GM18499 (cell line): Measurements from ENCODE around the gene KNL1.
"Not testable (repeated sequence)": the region's sequence is repeated elsewhere in the genome, so short reads cannot be mapped to it uniquely, and the experiment has no call there.

ENCODE experiments used
- ATAC-seq: cut with Tn5 transposase; IDR thresholded peaks from one replicate; pipeline ENCODE4 v1.9.1; 2021; ENCODE audit warnings: moderate number of reproducible peaks; ENCODE audit not compliant: insufficient read depth, unreplicated experiment

KNL1 gene

DNA sequence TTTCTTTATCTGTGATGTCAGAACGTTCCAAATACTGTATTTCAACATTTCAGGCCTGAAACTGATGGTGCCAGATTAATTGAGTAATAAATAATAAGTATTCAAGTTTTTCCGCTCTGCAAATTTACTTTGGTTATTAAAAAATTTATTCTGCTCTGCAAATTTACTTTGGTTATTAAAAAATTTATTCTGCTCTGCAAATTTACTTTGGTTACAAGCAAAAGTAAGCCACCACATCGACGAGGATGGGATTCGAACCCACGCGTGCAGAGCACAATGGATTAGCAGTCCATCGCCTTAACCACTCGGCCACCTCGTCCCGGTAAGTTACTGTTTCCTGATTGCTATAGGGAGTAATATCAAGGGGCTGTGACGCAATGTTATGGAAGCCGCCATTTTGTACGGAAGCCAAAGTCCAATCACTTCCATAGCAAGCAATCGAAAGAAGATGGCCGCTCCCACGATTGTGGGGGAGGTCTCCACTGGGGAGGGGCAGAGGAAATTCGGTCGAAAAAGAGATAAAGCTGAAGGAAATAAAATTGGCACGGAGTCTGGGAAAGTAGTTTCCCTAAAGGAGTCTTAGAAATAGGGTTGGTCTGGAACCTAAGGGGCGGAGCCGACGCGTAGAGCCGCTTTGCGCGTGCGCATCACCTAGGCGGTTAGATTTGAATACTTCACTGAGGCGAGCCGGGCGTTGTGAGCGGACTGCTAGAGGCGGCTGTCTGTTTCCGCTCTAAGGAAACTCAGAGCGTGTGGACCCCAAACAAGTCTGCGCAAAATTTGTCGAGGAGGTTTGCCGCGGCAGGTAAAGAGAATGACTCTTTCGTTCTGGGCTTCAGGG, at the start of gene KNL1:
TSS of gene KNL1 (plus strand) at position 662 of the 841 bp plus-strand sequence. CDS start 8,683 bp downstream, outside the sequence.
- peak; percentile 40 for ATAC-seq

DNA sequence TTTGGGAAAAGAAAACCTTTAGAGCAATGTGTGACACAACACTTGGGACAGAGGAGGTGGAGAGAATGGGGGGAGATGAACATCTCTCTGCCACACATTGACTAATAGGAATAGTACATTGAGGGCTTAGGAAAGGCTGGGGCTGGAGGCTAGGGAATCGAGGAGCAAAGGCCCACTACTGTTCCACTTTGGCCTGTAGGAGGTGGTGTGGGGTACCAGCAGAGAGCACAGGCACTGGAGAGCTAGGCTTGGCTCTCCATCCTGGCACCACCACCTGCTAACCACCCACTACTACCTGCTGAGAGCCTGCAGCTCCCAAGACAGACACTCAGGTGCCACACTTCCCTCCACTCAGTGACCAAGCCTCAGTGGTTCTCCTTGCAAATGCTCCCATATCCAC, 48.6 kb upstream of the KNL1 start:
- ATAC-seq: no peak

GRCh38 chr15:40548610-40549009, 45.4 kb upstream of the KNL1 start:
- ATAC-seq: no peak

GRCh38 chr15:40549894-40550293, 44.2 kb upstream of the KNL1 start:
- ATAC-seq: no peak

- ATAC-seq: peak; percentile 68
Measured at GRCh38 chr15:40550341-40551037, 43.6 kb upstream of the KNL1 start.

- no peak for ATAC-seq
Measured at GRCh38 chr15:40554161-40554525, 39.9 kb upstream of the KNL1 start.

- no peak for ATAC-seq
Measured at GRCh38 chr15:40555876-40556275, 38.2 kb upstream of the KNL1 start.

- ATAC-seq: no peak
Measured at GRCh38 chr15:40558952-40559742, 34.9 kb upstream of the KNL1 start.

GRCh38 chr15:40562691-40563090, 31.4 kb upstream of the KNL1 start:
- ATAC-seq: no peak

DNA sequence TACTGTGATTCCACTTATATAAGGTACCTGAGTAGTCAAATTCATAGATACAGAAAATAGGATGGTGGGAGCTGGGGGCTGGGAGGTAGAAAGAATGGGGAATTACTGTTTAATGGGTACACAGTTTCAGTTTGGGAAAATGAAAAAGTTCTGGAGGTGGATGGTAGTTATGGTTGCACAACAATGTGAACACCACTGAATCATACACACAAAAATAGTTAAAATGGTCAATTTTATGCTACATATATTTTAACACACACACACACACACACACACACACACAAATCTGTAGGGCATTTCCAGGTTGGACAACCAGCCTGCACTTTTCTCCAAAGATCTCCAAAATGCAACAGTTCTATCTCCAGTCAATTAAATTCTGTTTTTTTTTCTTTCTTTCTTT, 30.6 kb upstream of the KNL1 start:
- ATAC-seq: no peak

DNA sequence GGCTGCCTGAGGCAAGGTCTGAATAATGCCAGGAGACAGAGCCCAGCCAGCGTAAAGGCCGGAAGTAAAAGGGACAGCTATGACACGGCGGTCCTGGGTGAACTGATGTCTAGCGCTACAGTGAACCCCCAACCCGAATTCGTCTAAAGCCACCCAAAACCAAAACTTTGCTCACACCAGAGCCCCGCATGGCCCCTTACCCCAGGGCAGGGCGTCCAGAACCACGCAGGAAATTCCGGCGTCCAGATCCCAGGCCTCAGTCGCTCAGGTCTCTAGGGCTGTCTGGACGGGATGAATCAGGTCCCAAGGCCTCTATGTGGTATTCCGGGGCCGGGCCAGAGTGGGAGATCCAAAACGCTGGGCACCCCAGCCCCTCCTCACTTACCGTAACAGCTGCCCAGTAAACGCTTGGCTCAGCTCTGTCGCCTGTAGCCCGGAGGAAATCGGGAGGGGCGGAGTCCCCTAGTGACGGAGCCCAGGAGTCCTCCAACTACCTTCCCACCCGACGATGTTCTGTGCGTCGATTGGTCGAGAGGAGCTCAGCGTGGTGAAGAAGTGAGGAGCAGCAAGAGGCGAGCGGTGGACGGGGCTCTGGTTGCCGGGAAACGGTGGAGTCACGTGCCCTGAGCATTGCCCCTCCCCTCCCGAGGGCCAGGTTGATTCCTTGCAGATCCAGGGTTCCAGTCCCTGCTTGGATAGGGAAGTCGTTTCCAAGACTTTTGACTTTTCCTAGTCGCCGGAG, 29.3 kb upstream of the KNL1 start, which contains the start of gene CCDC32:
TSS of gene CCDC32 (minus strand) at position 452 of the 742 bp plus-strand sequence. CDS start 2,027 bp downstream, outside the sequence.
- peak; percentile 85 for ATAC-seq

- ATAC-seq: no peak
Measured at GRCh38 chr15:40565333-40566238, 28.5 kb upstream of the KNL1 start.

DNA sequence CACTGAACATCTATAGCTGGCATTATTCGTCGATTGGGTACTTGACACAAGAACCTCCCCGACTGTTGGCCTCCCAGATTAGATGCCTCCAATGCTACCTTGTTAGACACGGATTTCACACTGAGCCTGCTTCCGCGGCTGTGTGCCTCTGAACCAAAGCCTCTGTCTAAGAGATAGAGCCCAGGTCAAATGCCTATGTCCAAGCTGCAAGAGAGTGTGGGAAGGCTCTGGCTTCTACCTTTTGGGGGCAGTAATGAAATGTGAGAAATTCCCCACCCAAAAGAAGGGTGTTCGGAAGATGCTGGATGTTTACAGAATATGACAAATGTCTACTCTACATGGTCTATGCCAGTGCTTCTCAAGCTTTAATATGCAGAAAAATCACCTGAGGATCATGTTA, 26.9 kb upstream of the KNL1 start:
- no peak for ATAC-seq

DNA sequence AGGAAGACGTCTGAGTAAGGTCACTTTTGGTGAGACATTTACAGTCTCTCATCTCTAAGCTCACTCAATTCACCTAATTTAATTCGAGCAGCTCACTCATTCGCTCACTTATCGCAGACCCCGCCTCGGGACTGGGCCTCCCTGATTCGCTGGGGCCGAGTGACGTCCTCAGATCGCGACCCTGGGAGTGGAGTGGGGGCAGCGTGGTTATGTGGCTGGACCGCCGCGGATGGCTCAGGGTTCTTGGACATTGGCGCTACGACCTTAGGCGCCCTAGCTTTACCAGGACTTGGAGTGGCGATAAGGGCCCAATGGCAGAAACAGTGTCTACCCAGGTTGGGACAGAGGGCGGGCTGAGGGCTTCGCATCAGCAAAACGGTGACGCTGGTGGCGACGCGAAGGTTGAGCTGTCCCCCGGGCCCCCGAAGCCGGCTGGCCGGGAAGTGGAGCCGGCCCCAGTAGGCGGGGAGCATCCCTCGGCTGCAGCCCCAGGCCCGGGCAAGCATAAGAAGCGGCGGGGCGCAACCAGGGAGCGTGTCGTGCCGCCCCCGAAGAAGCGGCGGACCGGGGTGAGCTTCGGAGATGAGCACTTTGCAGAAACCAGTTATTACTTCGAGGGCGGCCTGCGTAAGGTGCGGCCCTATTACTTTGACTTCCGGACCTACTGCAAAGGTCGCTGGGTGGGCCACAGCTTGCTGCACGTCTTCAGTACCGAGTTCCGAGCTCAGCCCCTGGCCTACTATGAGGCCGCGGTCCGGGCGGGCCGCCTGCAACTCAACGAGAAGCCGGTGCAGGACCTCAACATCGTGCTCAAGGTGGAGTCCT, 24.7 kb upstream of the KNL1 start, which contains the start of gene RPUSD2:
TSS of gene RPUSD2 (plus strand) at position 171 of the 825 bp plus-strand sequence. CDS start at position 210, 39 bp downstream.
- no peak for ATAC-seq

DNA sequence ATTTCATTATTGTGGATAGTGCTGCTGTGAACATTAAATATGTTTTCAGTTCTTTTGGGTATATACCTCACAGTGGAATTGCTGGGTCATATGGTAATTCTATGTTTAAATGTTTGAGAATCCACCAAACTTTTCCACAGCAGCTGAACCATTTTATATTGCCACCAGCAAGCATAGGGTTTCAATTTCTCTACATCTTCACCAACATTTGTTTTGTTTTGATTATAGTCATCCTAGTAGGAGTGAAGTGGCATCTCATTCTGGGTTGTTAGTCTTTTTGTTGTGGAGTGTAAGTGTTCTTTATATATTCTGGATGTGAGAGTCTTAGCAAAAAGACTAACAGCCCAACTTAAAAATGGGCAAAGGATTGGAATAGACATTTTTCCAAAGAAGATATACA, 18.9 kb upstream of the KNL1 start:
- ATAC-seq: no peak

- not testable (repeated sequence) for ATAC-seq
Measured at GRCh38 chr15:40576914-40577313, 17.1 kb upstream of the KNL1 start.

DNA sequence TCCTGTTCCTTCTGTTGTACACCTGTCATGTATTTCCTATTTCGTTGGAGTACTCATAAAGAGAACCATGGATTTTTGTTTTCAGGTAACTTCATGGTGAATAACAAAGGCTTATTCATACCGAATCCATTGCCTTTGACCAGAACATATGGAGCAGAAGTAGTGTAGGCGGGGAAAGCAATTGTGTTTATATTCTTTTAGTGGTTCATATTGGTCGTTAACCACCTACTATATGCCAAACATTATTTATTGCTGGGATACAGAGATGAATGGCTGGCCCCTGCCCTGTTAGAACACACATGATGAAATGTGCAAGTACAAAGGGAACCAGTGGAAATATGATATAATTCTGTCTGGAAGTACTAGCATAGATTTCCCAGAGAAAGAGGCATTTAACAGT, 15.2 kb upstream of the KNL1 start:
- ATAC-seq: no peak

DNA sequence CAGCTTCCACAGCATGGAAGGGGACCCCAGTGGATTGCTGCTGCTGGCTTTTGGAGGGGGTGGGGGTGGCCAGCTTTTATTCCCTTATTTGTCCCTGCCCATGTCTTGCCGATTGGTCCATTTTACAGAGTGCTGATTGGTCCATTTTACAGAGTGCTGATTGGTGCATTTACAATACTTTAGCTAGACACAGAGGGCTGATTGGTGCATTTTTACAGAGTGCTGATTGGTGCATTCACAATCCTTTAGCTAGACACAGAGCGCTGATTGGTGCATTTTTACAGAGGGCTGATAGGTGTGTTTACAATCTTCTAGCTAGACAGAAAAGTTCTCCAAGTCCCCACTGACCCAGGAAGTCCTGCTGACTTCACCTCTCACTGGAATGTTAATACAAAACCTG, 12.3 kb upstream of the KNL1 start:
- ATAC-seq: not testable (repeated sequence)
